Germinal center (tissue), 1 donor: ENCODE measurements around the gene MAGOH.
"Not testable (repeated sequence)": the region's sequence is repeated elsewhere in the genome, so short reads cannot be mapped to it uniquely, and the experiment has no call there.

Experiments
- DNase-seq: peaks from one replicate; pipeline ENCODE4 v3.0.0; 2012; ENCODE audit warnings: mixed read lengths, low spot score

Gene MAGOH

GRCh38 chr1:53186533-53186932, 51.8 kb downstream of the MAGOH start:
- no peak for DNase-seq

- DNase-seq = not testable (repeated sequence)
Measured at GRCh38 chr1:53185955-53186297, 52.4 kb downstream of the MAGOH start.

GRCh38 chr1:53183095-53183990, 55.0 kb downstream of the MAGOH start:
- no peak for DNase-seq

GRCh38 chr1:53182716-53183094, 55.6 kb downstream of the MAGOH start:
- DNase-seq = no peak

- peak; percentile 77 for DNase-seq
Measured at GRCh38 chr1:53182111-53182593, 56.2 kb downstream of the MAGOH start.

GRCh38 chr1:53180951-53181350, 57.4 kb downstream of the MAGOH start:
- no peak for DNase-seq

- no peak for DNase-seq
Measured at GRCh38 chr1:53180226-53180625, 58.1 kb downstream of the MAGOH start.
